GM23338 (cell line): ENCODE measurements around the gene TMEM222.

Experiments
- CTCF ChIP-seq, 2 experiments: fragments of 200-600 bp in 1 of 2; sonication (generic) in 1 of 2; conservative IDR thresholded peaks; 2 replicates each; pipeline versions ENCODE4 v1.5.1 to v1.6.1; 2016 to 2017; ENCODE audit warnings: antibody characterized with exemption in 2 of 2, low read depth in 2 of 2, mild to moderate bottlenecking in 2 of 2, moderate library complexity in 1 of 2
- ETS1 ChIP-seq: IDR thresholded peaks from 2 replicates; pipeline ENCODE4 v1.6.1; 2016; ENCODE audit warnings: antibody characterized with exemption
- EZH2 ChIP-seq: fragments of 200-600 bp; sonication (generic); IDR thresholded peaks from one replicate; pipeline ENCODE4 v1.8.0; 2017; ENCODE audit warnings: antibody characterized with exemption, mild to moderate bottlenecking, low read depth; ENCODE audit not compliant: unreplicated experiment
- EZH2phosphoT487 ChIP-seq: fragments of 200-600 bp; sonication (generic); IDR thresholded peaks from one replicate; pipeline ENCODE4 v1.8.1; 2018; ENCODE audit warnings: antibody characterized with exemption; ENCODE audit not compliant: unreplicated experiment
- JUNB ChIP-seq: IDR thresholded peaks from one replicate; pipeline ENCODE4 v1.6.1; 2016; ENCODE audit warnings: antibody characterized with exemption; ENCODE audit not compliant: unreplicated experiment

- TF ChIP-seq CTCF (conservative IDR thresholded peaks at IDR 0.05; ENCODE audit: low read depth in 2 of 2), result peak in 1 of 2 experiments; percentile 18; a peak in 1 of 4 replicates
- no peak for TF ChIP-seq JUNB
- no peak for TF ChIP-seq EZH2phosphoT487
- TF ChIP-seq EZH2, result no peak
- TF ChIP-seq ETS1, result no peak
These were observed 13.9 kb upstream of the TMEM222 start for GRCh38 chr1:27307874-27308598.
